Stimulated activated CD4-positive, alpha-beta T cell treated with anti-CD3 and anti-CD28 coated beads, Interleukin-1b, Interleukin-23, amount 100 ng/mL, for 4 hours (primary cell): ENCODE results near the gene ARHGAP4.

Experiments used
- DNase-seq, 2 donors: peaks; one replicate each; pipeline ENCODE4 v3.0.0-alpha.2; 2020; ENCODE audit warnings: low read depth in 2 of 2

Gene ARHGAP4

DNA sequence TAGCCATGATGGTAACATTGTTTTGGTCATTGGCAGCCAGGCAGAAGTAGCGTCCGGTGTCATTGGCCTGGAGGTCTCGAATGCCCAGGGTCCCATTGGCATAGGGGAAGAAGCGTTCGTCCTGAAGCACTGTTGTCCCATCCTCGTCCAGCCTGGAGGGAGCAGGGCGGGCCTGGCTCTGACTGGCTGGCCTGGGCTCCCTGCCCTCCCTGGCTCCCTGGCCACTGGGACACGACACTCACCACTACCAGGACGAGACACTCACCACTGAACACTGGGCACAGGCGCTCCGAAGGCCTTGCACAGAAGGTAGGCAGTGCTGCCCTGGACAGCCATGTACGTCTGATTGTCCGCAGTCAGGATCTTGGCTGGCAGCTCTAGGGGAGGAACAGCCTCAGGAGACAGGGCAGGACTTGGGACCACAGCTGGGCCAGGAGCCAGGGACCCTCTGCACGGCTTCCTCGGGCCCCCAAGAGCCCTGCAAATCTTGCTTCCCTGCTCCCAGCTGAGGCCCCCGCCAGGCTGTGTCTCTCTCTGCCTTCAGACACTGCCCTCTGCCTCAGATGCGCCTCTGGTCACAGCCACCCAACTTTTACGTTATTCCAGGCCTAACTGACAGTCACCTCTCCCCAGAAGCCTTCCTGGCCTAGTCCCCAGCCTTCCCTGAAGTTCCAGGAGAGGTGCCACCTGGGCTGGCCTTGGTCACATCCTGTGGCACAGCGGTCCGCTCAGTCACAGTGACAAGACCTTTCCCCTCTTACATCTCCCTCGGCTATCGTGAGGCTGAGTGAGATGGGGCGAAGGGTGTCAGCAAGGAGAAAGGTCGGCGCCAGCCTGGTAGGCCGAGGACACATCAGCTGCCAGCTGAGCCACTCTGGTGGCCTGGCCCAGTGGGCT lies 57.2 kb downstream of the ARHGAP4 start:
- no peak for DNase-seq

DNA sequence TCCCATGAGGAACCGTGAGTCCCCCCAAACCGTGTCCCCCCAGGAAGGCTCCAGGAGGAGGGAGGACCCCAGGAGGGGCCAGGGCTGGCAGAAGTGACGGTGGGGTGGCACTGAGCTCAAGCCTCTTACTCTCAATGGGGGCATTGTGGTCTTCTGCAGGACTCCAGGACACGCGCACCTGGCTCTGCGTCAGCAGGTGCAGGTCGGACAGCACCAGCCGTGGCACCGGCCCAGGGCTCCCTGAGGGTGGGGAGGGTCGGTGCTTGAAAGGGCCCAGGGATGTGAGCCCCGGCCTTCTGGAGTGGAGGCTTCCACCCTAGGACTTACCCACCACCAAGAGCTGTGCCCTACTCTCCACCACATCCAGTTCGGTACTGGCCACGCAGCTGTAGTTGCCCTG lies 58.4 kb downstream of the ARHGAP4 start:
- no peak for DNase-seq

DNA sequence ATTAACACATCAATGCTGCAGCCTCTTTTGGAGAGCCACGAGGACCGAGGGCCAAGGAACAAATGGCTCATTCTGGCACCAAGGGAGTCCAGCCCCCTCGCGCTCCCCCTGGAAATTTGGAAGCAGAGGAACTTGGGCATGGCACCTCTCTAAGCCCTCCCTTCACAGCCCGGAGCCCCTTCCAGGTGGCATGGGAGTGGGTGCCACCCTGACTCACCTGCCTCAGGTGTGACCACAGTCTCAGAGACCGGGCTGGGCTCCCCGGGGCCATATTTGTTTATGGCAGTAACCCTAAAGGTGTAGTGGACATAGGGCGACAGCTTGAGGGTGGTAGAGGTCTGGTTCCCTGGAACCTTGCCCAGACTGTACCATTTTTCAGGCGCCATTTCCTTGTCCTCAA lies 58.9 kb downstream of the ARHGAP4 start:
- DNase-seq: no peak

DNA sequence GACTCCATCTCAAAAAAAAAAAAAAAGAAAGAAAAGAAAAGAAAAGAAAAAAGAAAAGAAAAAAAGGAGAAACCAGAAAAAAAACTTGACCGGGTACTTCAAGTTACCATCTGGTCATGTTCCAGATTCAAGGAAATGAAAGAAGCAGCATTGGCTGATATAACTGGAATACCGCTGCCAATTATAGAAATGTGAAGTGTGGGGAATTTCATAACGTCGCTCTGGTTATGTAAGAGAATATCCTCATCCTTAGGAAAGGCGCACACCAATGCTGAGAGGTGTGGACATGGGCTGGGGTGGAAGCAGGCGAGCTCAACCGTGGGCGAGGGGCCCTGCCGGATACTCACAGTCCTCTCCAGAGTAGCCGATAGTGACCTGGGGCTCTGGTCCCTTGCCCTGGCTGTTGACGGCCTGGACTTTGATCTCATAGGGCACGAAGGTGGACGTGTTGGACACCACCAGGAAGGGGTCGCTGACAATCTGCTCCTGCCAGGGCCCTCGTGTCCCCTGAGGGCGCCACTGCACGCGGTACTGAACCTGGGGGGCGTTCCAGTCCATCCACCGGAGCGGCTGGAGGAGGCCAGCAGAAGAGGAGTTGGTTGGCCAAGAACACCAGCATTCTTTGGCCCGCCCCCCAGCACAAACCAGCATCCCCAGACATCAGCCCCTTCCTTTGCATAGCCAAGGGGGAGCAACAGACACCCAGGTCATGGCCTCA lies 59.6 kb downstream of the ARHGAP4 start:
- no peak for DNase-seq

- no peak for DNase-seq
Observed at GRCh38 chrX:153865685-153866084, 60.4 kb downstream of the ARHGAP4 start.

- DNase-seq: no peak
Observed at GRCh38 chrX:153865321-153865580, 60.8 kb downstream of the ARHGAP4 start.

DNA sequence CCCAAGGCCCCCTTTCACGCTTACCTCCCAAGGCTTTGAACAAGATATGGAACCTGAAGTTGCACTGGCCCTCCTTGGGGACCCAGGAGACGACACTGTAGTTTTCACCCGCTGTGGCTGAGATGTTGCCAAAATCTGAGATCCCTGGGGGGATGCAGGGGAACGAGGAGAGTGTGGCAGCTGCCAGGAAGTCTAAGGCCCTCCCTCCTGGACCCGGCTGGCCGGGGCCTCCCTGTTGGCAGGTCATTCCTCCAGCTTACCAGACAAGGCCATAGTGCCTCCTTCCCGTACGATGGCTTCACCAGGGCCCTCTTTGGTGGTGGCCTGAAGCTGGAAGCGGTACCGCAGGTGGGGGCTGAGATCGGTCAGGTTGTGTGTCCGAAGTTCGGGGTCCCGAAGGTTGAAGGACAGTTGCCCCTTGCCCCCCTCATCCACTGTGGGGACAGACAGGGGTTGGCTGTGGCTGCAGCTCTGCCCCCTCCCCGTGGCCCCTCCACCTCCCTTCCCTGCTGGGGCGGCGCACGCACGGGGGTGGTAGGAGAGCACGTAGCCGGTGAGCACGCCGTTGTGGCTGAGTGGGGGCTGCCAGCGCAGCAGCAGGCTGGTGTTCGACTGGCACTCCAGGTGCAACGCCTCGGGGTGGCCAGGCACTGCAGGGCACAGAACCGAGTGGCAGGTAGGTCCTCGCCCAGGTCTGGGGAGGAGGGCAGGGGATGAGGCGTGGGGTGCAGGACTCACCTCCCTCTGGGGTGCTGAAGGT lies 61.3 kb downstream of the ARHGAP4 start:
- DNase-seq: no peak

- DNase-seq: no peak
Observed at GRCh38 chrX:153864101-153864500, 62.0 kb downstream of the ARHGAP4 start.

GRCh38 chrX:153863251-153863991 lies 62.6 kb downstream of the ARHGAP4 start:
- no peak for DNase-seq

GRCh38 chrX:153862369-153863250 lies 63.5 kb downstream of the ARHGAP4 start:
- no peak for DNase-seq

DNA sequence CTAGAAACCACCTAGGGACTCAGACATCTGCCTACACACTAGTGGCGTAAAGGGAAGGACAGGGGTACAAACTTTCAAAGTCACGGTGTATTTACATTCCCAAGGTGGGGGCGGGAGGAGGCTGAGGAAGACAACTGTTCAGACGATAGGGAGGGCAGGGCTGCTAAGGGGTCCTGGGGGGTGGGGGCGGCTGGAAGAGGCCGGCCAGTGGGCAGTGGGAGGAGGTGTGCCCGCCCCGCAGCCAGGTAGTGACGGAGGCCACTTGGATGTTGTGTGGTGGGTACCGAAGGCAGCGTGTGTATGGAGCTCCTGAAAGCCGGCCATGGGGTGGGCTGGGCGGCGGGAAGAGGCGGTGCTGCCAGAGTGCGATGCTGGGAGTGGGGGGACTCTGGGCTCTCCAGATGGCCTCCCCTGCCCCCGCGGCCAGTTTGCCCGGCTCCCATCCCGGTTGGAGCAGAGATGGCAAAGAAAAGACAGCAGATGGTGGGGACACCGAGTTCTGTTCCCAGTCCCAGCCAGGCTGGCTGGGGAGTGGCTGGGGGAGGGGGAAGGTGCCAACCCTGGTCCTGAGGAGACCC lies 64.2 kb downstream of the ARHGAP4 start:
- no peak for DNase-seq

DNA sequence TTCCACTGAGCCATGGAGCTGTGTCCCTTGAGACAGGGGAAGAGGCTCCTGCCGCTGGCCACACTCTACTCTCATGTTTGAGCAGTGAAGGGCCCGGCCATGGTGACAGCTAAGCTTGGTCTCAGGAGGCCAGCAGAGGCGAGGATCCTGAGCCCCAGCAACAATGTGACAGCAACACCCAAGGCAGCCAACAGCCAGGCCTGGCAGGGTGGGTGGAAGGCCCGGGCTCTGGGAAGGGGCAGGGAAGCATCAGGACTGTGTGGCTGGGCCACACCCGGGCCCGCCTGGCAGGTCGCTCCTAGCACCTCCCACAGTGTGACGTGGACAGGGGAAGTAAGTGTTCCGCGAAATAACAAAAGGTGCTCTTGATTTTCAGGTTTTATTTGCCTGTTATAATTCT lies 64.9 kb downstream of the ARHGAP4 start:
- DNase-seq: no peak
